ENCODE measurements around the gene KIRREL3.

- no peak for TF ChIP-seq POLR2A (IDR thresholded peaks at IDR 0.05)
- TF ChIP-seq CTCF (IDR thresholded peaks at IDR 0.05) = no peak
- no peak for TF ChIP-seq EP300 (IDR thresholded peaks at IDR 0.05; ENCODE audit: low read depth)
Measured at GRCh38 chr11:126450806-126451205, 549.8 kb downstream of the KIRREL3 start.
